GM12874 (cell line): ENCODE measurements around the gene GAPDH.

Experiments
- CTCF ChIP-seq: IDR thresholded peaks from 2 replicates; pipeline ENCODE4 v1.5.1; 2011; ENCODE audit warnings: low read depth, mild to moderate bottlenecking, control low read depth, low read length, moderate library complexity; ENCODE audit not compliant: insufficient read depth

The GAPDH gene

GRCh38 chr12:6524648-6525047 lies 9.7 kb upstream of the GAPDH start:
- no peak for TF ChIP-seq CTCF

GRCh38 chr12:6526201-6526600 lies 8.1 kb upstream of the GAPDH start:
- TF ChIP-seq CTCF, result no peak

GRCh38 chr12:6526766-6527525 lies 7.4 kb upstream of the GAPDH start:
- no peak for TF ChIP-seq CTCF

- TF ChIP-seq CTCF, result no peak
Measured at GRCh38 chr12:6527711-6528110, 6.6 kb upstream of the GAPDH start.

- no peak for TF ChIP-seq CTCF
Measured at GRCh38 chr12:6528539-6529235, 5.6 kb upstream of the GAPDH start.

GRCh38 chr12:6529291-6529737 lies 5.0 kb upstream of the GAPDH start:
- no peak for TF ChIP-seq CTCF

GRCh38 chr12:6530576-6531260 lies 3.6 kb upstream of the GAPDH start:
- no peak for TF ChIP-seq CTCF
